ENCODE measurements around the gene LGI2. TPM values are rescaled to one million over a fixed set of nuclear protein-coding genes. Genes with fewer than 3 reads are reported as not detected.

Gene LGI2
- total and polyA plus RNA-seq, 9 of the 15 experiments (the other 6 are each of a cell fraction or from before 2014, with no cell fraction given): 0.03 to 0.07 TPM; not detected in 7

DNA sequence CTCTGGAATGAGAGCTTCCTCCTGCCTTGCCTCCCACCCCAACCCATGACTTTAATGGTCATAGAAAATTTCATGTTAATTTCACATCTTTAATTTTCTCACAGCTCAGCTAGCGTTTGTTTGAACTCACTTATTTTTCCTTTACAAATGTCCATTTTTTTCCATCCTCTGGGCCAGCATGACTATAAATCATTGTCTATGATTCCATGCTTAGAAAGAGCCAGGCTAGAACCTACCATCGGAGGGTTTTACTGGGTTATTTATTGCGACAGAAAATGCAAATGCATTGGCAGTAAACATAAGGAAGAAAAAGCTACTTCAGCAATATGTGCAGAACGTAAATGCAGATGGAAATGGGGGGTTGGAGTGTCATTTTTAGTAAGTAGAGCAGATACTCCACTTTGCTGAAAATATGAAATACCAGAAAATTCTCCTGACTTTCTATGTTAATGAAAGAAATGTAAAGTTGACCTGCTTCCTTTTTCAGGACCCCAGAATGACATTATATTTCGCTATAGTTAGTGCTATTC lies 37.1 kb downstream of the LGI2 start:
- no peaks in the 10 kb centered on the region for H4K20me1 ChIP-seq (replicated peaks; ENCODE audit: control insufficient read depth, insufficient read depth, low read length)
- no peak overlapping the region for H2AFZ ChIP-seq (ENCODE audit: low read depth, low read length)
- FAIRE-seq: no peak
- H3K27ac ChIP-seq (ENCODE audit: extremely low read depth, low read depth, low read length): no peak overlapping the region
- H3K4me3 ChIP-seq: no peak overlapping the region
- WGBS (ENCODE audit: insufficient coverage, low coverage, missing lambda C conversion rate): 0% methylated on average over 5 of the region's 5 CpGs
- H3K9me3 ChIP-seq (replicated peaks; ENCODE audit: control insufficient read depth, insufficient read depth, low read depth, low read length): no peaks in the 10 kb centered on the region
- H3K79me2 ChIP-seq (ENCODE audit: control insufficient read depth, insufficient read depth, low read length): no peaks in the 10 kb centered on the region
- no peak for DNase-seq (ENCODE audit: extremely low read depth in 1 of 4, low spot score in 3 of 4)
- H3K9me1 ChIP-seq (ENCODE audit: control insufficient read depth, insufficient read depth, low read length): no peaks in the 10 kb centered on the region
- H3K27me3 ChIP-seq (ENCODE audit: control insufficient read depth in 2 of 2, insufficient read depth in 2 of 2, low read length in 2 of 2): peaks cover 0 to 2% of the 10 kb centered on the region in 2 experiments; a peak in 1 of 5 replicates
- H3K9ac ChIP-seq (ENCODE audit: insufficient read depth in 1 of 2, low read depth in 2 of 2, low read length in 2 of 2): no peak overlapping the region
- H3K36me3 ChIP-seq (ENCODE audit: control insufficient read depth, insufficient read depth, low read length): no peaks in the 10 kb centered on the region
- ATAC-seq: no peak
- no TSS peak for BruUV-seq (replicated peaks)
- no peak overlapping the region for H3K4me2 ChIP-seq (ENCODE audit: insufficient read depth, low read length)
- in situ Hi-C loops (cut with MboI): no loop called here
- POLR2A ChIA-PET: no interaction called here
- intact Hi-C loops (cut with micrococcal nuclease): no loop called here
- CTCF ChIA-PET (ENCODE audit: low intra/inter-chr PET ratio): no interaction called here
- TF ChIP-seq KDM4B (IDR thresholded peaks at IDR 0.05; ENCODE audit: borderline replicate concordance in 2 of 2, low read depth in 1 of 2): no peak
- TF ChIP-seq RHOXF2B (CRISPR knock-in tag; conservative IDR thresholded peaks at IDR 0.05): no peak
- peak; percentile 39; the same call in 1 of the 2 replicates for TF ChIP-seq ZNF316 (IDR thresholded peaks at IDR 0.05)
- TF ChIP-seq, protein P1, sequence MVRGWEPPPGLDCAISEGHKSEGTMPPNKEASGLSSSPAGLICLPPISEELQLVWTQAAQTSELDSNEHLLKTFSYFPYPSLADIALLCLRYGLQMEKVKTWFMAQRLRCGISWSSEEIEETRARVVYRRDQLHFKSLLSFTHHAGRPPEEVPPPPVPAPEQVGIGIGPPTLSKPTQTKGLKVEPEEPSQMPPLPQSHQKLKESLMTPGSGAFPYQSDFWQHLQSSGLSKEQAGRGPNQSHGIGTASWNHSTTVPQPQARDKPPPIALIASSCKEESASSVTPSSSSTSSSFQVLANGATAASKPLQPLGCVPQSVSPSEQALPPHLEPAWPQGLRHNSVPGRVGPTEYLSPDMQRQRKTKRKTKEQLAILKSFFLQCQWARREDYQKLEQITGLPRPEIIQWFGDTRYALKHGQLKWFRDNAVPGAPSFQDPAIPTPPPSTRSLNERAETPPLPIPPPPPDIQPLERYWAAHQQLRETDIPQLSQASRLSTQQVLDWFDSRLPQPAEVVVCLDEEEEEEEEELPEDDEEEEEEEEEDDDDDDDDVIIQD (CRISPR knock-in tag; IDR thresholded peaks at IDR 0.05): no peak
- TF ChIP-seq CEBPB (tag; IDR thresholded peaks at IDR 0.05): no peak
- H3K4me1 ChIP-seq (replicated peaks in 1 of 2; ENCODE audit: control insufficient read depth in 2 of 2, insufficient read depth in 2 of 2, low read length in 2 of 2): no peaks in the 10 kb centered on the region
